ENCODE measurements around the gene ANAPC16.

The ANAPC16 gene

DNA sequence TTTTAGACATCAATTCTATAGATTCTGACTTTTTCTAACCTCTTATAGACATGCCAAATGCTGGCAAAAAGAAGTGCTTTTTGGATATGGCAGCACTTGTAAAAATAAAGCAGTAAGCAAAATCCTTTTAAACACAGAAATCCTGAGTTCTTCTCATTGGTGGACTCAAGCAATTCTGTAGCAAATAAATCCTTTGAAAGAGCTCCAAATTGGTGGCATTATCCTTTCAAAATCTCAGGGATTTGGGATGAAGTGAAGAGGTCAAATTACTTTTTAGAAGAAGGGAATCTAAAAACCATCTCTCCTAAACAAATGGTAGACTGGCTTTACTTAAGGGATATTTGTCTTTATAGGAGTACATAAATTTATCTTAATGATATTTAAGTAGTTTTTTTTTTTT is 17.8 kb downstream of the ANAPC16 start:
- no peaks in the 10 kb centered on the region for H3K9me3 ChIP-seq (replicated peaks; ENCODE audit: low read length)
- no peaks in the 10 kb centered on the region for H3K27me3 ChIP-seq (ENCODE audit: control insufficient read depth, insufficient read depth, low read length)
- no peak overlapping the region for H3K4me3 ChIP-seq (ENCODE audit: low read length)
- H3K4me1 ChIP-seq (ENCODE audit: control insufficient read depth, insufficient read depth, low read length): peaks cover 14% of the 10 kb centered on the region
- H3K9ac ChIP-seq (ENCODE audit: low read depth, low read length): no peak overlapping the region
- peaks cover 29% of the 10 kb centered on the region for H3K36me3 ChIP-seq (ENCODE audit: insufficient read depth, low read length)
- no peak overlapping the region for H3K4me2 ChIP-seq (ENCODE audit: low read length)

DNA sequence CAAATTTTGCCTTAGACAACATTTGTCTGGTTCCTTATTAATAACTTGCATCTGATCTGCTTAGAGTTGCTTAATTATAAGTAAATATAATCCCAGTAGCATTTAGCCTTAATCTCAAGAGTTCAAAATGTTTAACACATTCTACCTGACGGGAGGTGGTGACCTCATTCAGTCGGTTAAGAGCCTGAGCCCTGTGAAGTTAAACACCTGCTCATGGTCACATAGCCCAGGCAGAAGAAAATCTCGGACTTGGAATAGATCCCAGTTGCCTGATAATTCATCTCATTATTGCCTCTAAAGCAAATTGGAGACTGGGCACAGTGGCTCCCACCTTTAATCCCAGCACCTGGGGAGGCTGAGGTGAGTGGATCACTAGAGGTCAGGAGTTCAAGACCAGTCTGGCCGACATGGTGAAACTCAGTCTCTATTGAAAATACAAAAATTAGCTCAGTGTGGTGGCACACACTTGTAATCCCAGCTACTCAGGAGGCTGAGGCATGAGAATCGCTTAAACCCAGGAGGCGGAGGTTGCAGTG is 18.8 kb downstream of the ANAPC16 start:
- Histone ChIP-seq H3K36me3 (ENCODE audit: insufficient read depth, low read length) (peaks cover 29% of the 10 kb centered on the region), H3K27me3 (ENCODE audit: control insufficient read depth, insufficient read depth, low read length) (no peaks in the 10 kb centered on the region), H3K4me3 (ENCODE audit: low read length) (no peak overlapping the region), H3K4me1 (ENCODE audit: control insufficient read depth, insufficient read depth, low read length) (peaks cover 8% of the 10 kb centered on the region), H3K9me3 (replicated peaks; ENCODE audit: low read length) (no peaks in the 10 kb centered on the region), H3K9ac (ENCODE audit: low read depth, low read length) (no peak overlapping the region), H3K4me2 (ENCODE audit: low read length) (no peak overlapping the region)

DNA sequence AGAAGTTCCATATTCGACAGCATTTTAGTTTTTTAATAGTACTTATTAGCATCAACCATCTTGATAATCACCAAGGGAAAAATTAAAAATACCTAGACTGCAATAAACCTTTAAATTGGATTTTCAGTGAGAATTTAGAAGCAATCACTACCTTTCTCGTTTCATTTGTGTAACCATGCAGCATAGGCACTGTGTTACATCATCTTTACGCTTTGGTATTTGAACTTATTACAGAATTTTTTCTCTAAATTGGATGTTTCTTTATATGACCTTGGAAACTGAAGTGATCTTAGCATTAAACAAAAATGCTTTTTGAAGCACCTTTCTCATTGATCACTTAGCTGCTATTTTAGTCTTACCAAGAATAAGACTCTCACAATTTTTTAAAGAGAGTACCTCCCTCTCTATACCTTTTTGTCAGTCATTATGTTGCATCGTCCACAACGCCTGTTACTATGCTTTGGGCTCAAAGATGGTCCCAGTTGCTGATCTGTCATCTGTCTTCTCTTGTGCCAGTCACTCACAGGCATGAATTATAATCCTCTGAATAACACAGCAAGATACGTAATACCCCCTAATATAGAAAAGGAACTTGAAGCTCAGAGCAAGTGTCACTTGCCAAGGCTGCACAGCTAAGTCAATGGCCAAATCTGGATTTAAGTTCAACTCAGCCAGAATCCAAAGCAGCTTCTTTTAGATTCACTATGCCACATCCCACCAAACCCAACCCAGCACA is 19.9 kb downstream of the ANAPC16 start:
- no peak overlapping the region for H3K4me3 ChIP-seq (ENCODE audit: low read length)
- H3K4me2 ChIP-seq (ENCODE audit: low read length): no peak overlapping the region
- no peak overlapping the region for H3K9ac ChIP-seq (ENCODE audit: low read depth, low read length)
- H3K4me1 ChIP-seq (ENCODE audit: control insufficient read depth, insufficient read depth, low read length): no peaks in the 10 kb centered on the region
- H3K27me3 ChIP-seq (ENCODE audit: control insufficient read depth, insufficient read depth, low read length): no peaks in the 10 kb centered on the region
- H3K9me3 ChIP-seq (replicated peaks; ENCODE audit: low read length): no peaks in the 10 kb centered on the region
- peaks cover 27% of the 10 kb centered on the region for H3K36me3 ChIP-seq (ENCODE audit: insufficient read depth, low read length)

- peaks cover 27% of the 10 kb centered on the region for H3K4me1 ChIP-seq (ENCODE audit: control insufficient read depth, insufficient read depth, low read length)
Observed at GRCh38 chr10:72238392-72239175, 22.8 kb downstream of the ANAPC16 start.

GRCh38 chr10:72239409-72239808 is 23.6 kb downstream of the ANAPC16 start:
- H3K4me1 ChIP-seq (ENCODE audit: control insufficient read depth, insufficient read depth, low read length): peaks cover 35% of the 10 kb centered on the region
- H3K9me3 ChIP-seq (replicated peaks; ENCODE audit: low read length): no peaks in the 10 kb centered on the region
- H3K9ac ChIP-seq (ENCODE audit: low read depth, low read length): no peak overlapping the region
- H3K4me2 ChIP-seq (ENCODE audit: low read length): no peak overlapping the region
- H3K27me3 ChIP-seq (ENCODE audit: control insufficient read depth, insufficient read depth, low read length): no peaks in the 10 kb centered on the region
- H3K4me3 ChIP-seq (ENCODE audit: low read length): no peak overlapping the region
- peaks cover 10% of the 10 kb centered on the region for H3K36me3 ChIP-seq (ENCODE audit: insufficient read depth, low read length)

More at GRCh38 chr10:72238392-72239175, 22.8 kb downstream of the ANAPC16 start:
- H3K27me3 ChIP-seq (ENCODE audit: control insufficient read depth, insufficient read depth, low read length): no peaks in the 10 kb centered on the region
- H3K4me3 ChIP-seq (ENCODE audit: low read length): no peak overlapping the region
- H3K36me3 ChIP-seq (ENCODE audit: insufficient read depth, low read length): peaks cover 13% of the 10 kb centered on the region
- H3K4me2 ChIP-seq (ENCODE audit: low read length): no peak overlapping the region
- no peaks in the 10 kb centered on the region for H3K9me3 ChIP-seq (replicated peaks; ENCODE audit: low read length)
- no peak overlapping the region for H3K9ac ChIP-seq (ENCODE audit: low read depth, low read length)

DNA sequence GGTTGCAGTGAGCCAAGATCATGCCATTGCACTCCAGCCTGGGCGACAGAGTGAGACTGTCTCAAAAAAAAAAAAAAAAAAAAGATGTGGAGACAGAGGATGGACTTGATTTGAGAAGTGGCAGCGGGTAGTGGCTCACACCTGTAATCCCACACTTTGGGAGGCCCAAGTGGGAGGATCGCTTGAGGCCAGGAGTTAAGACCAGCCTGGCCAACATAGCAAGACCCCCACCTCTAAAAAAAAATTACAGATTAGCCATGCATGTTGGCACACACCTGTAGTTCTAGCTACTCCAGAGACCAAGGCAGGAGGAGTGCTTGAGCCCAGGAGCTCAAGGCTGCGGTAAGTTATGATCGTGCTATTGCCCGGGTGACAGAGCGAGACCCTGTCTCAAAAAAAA is 24.6 kb downstream of the ANAPC16 start:
- Histone ChIP-seq H3K4me1 (ENCODE audit: control insufficient read depth, insufficient read depth, low read length) (peaks cover 44% of the 10 kb centered on the region), H3K4me2 (ENCODE audit: low read length) (no peak overlapping the region)

DNA sequence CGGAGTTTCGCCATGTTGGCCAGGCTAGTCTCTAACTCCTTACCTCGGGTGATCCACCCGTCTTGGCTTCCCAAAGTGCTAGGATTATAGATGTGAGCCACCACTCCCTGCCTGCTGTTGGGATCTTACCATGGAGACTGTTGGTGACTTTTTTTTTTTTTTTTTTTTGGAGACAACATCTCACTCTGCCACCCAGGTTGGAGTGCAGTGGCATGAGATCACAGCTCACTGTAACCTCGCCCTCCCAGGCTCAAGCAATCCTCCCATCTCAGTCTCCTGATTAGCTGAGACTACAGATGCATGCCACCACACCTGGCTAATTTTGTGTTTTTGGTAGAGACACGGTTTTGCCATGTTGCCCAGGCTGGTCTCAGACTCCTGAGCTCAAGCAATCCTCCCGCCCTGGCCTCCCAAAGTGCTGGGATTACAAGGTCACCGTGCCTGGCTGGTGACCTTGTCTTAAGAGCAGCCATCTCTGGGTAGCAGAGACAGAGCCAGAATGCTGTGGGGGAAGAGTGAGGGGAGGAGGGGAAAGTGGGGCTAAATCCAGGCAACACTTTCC is 26.0 kb downstream of the ANAPC16 start:
- no peaks in the 10 kb centered on the region for H3K36me3 ChIP-seq (ENCODE audit: insufficient read depth, low read length)
- no peak overlapping the region for H3K4me2 ChIP-seq (ENCODE audit: low read length)
- peaks cover 53% of the 10 kb centered on the region for H3K4me1 ChIP-seq (ENCODE audit: control insufficient read depth, insufficient read depth, low read length)
- H3K9ac ChIP-seq (ENCODE audit: low read depth, low read length): no peak overlapping the region
- H3K9me3 ChIP-seq (replicated peaks; ENCODE audit: low read length): no peaks in the 10 kb centered on the region
- H3K27me3 ChIP-seq (ENCODE audit: control insufficient read depth, insufficient read depth, low read length): no peaks in the 10 kb centered on the region
- H3K4me3 ChIP-seq (ENCODE audit: low read length): no peak overlapping the region

More for the DNA sequence above, 24.6 kb downstream of the ANAPC16 start:
- Histone ChIP-seq H3K9me3 (replicated peaks; ENCODE audit: low read length) (no peaks in the 10 kb centered on the region), H3K4me3 (ENCODE audit: low read length) (no peak overlapping the region), H3K9ac (ENCODE audit: low read depth, low read length) (no peak overlapping the region), H3K36me3 (ENCODE audit: insufficient read depth, low read length) (peaks cover 6% of the 10 kb centered on the region), H3K27me3 (ENCODE audit: control insufficient read depth, insufficient read depth, low read length) (no peaks in the 10 kb centered on the region)

GRCh38 chr10:72242675-72243074 is 26.9 kb downstream of the ANAPC16 start:
- peak overlapping the region; percentile 16 for H3K4me2 ChIP-seq (ENCODE audit: low read length)
- peak overlapping the region; percentile 35 for H3K4me3 ChIP-seq (ENCODE audit: low read length)
- H3K9me3 ChIP-seq (replicated peaks; ENCODE audit: low read length): no peaks in the 10 kb centered on the region
- H3K9ac ChIP-seq (ENCODE audit: low read depth, low read length): peak overlapping the region; percentile 30
- no peaks in the 10 kb centered on the region for H3K36me3 ChIP-seq (ENCODE audit: insufficient read depth, low read length)
- H3K4me1 ChIP-seq (ENCODE audit: control insufficient read depth, insufficient read depth, low read length): peaks cover 62% of the 10 kb centered on the region
- no peaks in the 10 kb centered on the region for H3K27me3 ChIP-seq (ENCODE audit: control insufficient read depth, insufficient read depth, low read length)

DNA sequence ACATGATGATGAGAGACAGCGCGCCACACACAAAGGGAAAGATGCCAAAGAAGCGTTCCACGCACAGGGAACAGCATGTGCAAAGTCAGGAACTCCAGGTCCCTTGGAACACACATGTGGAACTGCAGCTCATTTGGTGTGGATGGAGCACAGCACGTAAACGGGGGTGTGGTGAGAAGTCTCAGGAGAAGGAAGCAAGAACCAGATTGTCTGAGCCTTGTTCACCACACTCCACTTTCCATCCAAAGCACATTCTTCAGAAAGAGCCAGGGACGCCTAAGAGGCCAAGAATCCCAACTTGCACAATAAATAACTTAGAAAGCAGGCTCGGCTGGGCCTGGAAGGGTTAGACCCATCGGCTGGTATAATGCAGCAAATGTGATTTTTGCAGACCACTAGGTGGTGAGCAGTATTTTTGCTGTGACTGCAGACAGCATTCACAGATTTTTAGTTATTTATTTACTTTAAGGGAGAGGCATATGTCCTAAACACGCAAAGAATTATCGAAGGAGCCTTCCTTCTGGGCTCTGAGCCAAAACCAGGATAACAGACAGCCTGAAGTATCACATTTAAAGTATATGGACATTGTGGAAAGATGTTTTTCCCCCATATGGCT is 28.1 kb downstream of the ANAPC16 start:
- Histone ChIP-seq H3K36me3 (ENCODE audit: insufficient read depth, low read length) (no peaks in the 10 kb centered on the region), H3K4me1 (ENCODE audit: control insufficient read depth, insufficient read depth, low read length) (peaks cover 74% of the 10 kb centered on the region)

GRCh38 chr10:72244573-72245038 is 28.8 kb downstream of the ANAPC16 start:
- H3K9ac ChIP-seq (ENCODE audit: low read depth, low read length): peak overlapping the region; percentile 67
- H3K36me3 ChIP-seq (ENCODE audit: insufficient read depth, low read length): no peaks in the 10 kb centered on the region
- H3K9me3 ChIP-seq (replicated peaks; ENCODE audit: low read length): no peaks in the 10 kb centered on the region
- no peak overlapping the region for H3K4me3 ChIP-seq (ENCODE audit: low read length)
- H3K4me1 ChIP-seq (ENCODE audit: control insufficient read depth, insufficient read depth, low read length): peaks cover 79% of the 10 kb centered on the region
- H3K4me2 ChIP-seq (ENCODE audit: low read length): peak overlapping the region; percentile 37
- no peaks in the 10 kb centered on the region for H3K27me3 ChIP-seq (ENCODE audit: control insufficient read depth, insufficient read depth, low read length)

More for the DNA sequence above, 28.1 kb downstream of the ANAPC16 start:
- Histone ChIP-seq H3K4me3 (ENCODE audit: low read length) (no peak overlapping the region), H3K27me3 (ENCODE audit: control insufficient read depth, insufficient read depth, low read length) (no peaks in the 10 kb centered on the region), H3K4me2 (ENCODE audit: low read length) (peak overlapping the region; percentile 37), H3K9ac (ENCODE audit: low read depth, low read length) (peak overlapping the region; percentile 67), H3K9me3 (replicated peaks; ENCODE audit: low read length) (no peaks in the 10 kb centered on the region)

- no peaks in the 10 kb centered on the region for H3K9me3 ChIP-seq (replicated peaks; ENCODE audit: low read length)
- H3K27me3 ChIP-seq (ENCODE audit: control insufficient read depth, insufficient read depth, low read length): no peaks in the 10 kb centered on the region
- peaks cover 84% of the 10 kb centered on the region for H3K4me1 ChIP-seq (ENCODE audit: control insufficient read depth, insufficient read depth, low read length)
- no peak overlapping the region for H3K4me2 ChIP-seq (ENCODE audit: low read length)
- H3K36me3 ChIP-seq (ENCODE audit: insufficient read depth, low read length): no peaks in the 10 kb centered on the region
- H3K9ac ChIP-seq (ENCODE audit: low read depth, low read length): no peak overlapping the region
- no peak overlapping the region for H3K4me3 ChIP-seq (ENCODE audit: low read length)
Observed at GRCh38 chr10:72245949-72246525, 30.2 kb downstream of the ANAPC16 start.

All from skeletal muscle satellite cell (primary cell).